ENCODE results near the gene HOXB3.

Gene HOXB3

DNA sequence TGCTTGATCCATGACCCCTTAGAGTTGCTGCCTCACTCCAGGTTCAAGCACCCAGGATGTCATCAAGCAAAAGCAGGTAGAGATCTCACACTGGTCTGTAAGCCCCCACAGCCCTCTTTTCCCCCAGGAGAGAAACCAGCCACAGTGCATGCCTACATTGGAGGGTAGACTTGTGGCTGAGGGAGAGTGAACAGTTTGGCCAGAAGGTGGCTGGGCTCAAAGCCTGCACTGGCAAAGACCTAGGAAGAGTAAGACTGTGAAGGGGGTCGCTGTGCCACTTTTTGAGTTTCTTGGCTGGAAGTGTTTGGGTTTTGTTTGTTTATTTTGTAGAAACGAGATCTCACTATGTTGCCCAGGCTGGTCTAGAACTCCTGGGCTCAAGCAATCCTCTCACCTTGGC, 87.7 kb downstream of the HOXB3 start:
- TF ChIP-seq, protein P1, sequence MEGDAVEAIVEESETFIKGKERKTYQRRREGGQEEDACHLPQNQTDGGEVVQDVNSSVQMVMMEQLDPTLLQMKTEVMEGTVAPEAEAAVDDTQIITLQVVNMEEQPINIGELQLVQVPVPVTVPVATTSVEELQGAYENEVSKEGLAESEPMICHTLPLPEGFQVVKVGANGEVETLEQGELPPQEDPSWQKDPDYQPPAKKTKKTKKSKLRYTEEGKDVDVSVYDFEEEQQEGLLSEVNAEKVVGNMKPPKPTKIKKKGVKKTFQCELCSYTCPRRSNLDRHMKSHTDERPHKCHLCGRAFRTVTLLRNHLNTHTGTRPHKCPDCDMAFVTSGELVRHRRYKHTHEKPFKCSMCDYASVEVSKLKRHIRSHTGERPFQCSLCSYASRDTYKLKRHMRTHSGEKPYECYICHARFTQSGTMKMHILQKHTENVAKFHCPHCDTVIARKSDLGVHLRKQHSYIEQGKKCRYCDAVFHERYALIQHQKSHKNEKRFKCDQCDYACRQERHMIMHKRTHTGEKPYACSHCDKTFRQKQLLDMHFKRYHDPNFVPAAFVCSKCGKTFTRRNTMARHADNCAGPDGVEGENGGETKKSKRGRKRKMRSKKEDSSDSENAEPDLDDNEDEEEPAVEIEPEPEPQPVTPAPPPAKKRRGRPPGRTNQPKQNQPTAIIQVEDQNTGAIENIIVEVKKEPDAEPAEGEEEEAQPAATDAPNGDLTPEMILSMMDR (conservative IDR thresholded peaks at IDR 0.05): no peak
- H3K27ac ChIP-seq: no peak overlapping the region

DNA sequence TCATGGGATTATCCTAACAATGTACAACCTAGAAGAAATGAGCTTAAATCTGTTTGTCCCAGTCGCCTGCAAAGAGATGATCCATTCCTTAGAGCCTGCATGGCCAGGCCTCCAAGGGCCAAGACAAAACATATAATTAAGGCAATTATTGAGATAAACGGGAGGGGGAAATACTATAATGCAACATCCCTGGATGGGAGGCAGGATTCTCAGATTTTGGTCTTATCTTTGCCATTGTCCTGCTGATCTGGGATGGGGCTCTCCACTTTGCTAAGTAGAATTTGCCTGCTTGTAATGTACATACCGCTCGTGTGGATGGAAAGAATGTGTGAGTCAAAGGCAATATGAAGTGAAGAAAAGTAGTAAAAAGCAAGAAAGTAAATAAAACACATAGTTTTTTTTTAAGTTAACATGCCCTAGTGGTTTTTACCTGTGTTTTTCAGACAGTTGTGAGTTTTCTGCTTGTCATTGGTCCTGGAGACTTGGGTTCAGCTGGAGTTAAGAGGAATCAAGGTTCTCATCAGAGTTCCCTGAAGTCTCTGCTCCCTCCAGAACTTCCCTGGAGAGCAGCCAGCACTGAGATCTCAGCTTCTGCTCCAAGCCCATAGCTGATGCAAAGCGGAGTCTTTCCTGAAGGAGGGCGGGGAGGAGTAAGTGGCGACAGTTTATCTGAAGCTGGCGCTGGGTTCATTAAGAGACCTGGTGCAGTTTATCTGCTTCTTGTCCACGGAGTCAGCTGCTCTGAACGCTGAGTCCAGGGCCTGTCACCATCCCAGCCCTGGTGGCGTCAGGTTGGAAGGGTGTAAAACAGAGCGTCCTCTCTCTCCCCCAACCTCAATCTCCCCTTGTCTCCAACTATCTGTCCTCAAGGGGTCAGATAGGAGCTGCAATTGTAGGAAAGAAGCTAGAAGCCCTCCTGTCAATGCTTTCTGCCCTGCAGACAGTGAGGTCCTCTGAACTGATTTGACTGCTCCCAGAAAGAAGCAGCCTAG, 89.3 kb downstream of the HOXB3 start:
- TF ChIP-seq, protein P1 (conservative IDR thresholded peaks at IDR 0.05): no peak
- no peak overlapping the region for H3K27ac ChIP-seq

DNA sequence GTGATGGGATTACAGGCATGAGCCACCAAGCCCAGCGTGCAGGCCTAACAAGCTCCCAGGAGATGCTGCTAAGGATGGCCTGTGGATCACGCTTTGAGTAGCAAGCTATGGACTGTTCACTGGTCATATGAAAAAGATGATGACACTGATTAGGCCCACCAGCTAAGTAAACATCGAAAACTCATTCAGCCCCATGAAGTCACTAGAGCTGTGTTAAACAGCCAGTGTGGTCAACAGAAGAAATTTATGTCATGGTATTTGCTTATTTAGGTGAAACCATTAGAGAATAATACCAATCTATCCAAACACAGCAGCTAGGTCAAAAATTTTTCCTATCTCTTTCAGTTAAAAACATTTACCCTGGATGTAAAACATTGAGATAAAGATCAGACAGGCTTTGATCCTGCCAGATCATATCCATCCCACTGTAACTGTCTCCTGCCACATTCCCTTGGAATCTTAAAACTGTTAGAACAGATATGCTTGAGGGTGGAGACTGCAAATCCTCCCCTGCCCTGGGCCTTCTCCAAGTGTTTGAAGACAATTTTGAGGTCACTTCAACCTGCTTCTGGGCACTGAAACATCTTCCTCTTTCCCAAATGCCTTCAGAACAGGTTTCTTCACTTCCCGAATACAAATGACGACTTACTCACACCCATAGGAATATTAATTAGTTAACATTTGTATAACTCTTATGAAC, 90.2 kb downstream of the HOXB3 start:
- TF ChIP-seq, protein P1 (conservative IDR thresholded peaks at IDR 0.05): no peak
- no peak overlapping the region for H3K27ac ChIP-seq

GRCh38 chr17:48499248-48499647, 90.8 kb downstream of the HOXB3 start:
- H3K27ac ChIP-seq: no peak overlapping the region
- TF ChIP-seq, protein P1 (conservative IDR thresholded peaks at IDR 0.05): no peak

Measured in VCaP (cell line).